Transverse colon (tissue), 4 donors: Measurements from ENCODE around the gene RNF103.

Experiments used
- POLR2A ChIP-seq: fragments of 450-650 bp; IDR thresholded peaks from one replicate; pipeline ENCODE4 v1.6.1; 2016; ENCODE audit warnings: antibody characterized with exemption, mild to moderate bottlenecking, moderate library complexity
- POLR2AphosphoS5 ChIP-seq, 3 donors: sonication (generic); formaldehyde crosslinking; IDR thresholded peaks; one replicate each; pipeline ENCODE4 v1.6.1; 2016; ENCODE audit warnings: antibody characterized with exemption in 3 of 3
- TF ChIP-seq, protein P1 (sequence below), 5 experiments: fragments of 200-600 bp in 3 of 5; fragments of 450-650 bp in 2 of 5; sonication (generic) in 3 of 5; IDR thresholded peaks; 1 replicate in 2 of 5; 2 replicates in 3 of 5; pipeline ENCODE4 v1.5.1; 2016 to 2017; ENCODE audit warnings: antibody characterized with exemption in 5 of 5, inconsistent platforms in 3 of 5, mild to moderate bottlenecking in 2 of 5, moderate library complexity in 1 of 5

DNA sequence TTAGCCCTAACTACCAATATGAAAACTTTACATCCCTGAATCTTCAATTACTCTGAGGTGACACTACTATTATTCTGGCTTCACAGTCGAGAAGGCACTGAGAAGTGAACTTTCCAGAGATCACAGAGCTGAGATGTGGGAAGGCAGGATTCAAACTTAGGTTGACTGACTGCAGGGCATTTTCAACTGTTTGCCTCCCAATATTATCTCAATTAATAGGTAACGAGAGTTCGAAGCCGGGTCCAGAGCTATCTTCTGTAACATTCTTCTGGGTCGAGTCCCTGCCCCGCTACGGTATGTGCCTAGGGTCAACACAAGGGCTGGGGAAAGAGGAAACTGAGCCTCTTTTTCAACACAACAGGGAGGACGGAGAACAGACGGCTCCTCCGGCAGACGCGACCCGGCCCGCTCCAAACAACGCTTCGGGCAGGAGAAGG lies 61.2 kb downstream of the RNF103 start:
- TF ChIP-seq, protein P1, sequence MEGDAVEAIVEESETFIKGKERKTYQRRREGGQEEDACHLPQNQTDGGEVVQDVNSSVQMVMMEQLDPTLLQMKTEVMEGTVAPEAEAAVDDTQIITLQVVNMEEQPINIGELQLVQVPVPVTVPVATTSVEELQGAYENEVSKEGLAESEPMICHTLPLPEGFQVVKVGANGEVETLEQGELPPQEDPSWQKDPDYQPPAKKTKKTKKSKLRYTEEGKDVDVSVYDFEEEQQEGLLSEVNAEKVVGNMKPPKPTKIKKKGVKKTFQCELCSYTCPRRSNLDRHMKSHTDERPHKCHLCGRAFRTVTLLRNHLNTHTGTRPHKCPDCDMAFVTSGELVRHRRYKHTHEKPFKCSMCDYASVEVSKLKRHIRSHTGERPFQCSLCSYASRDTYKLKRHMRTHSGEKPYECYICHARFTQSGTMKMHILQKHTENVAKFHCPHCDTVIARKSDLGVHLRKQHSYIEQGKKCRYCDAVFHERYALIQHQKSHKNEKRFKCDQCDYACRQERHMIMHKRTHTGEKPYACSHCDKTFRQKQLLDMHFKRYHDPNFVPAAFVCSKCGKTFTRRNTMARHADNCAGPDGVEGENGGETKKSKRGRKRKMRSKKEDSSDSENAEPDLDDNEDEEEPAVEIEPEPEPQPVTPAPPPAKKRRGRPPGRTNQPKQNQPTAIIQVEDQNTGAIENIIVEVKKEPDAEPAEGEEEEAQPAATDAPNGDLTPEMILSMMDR (IDR thresholded peaks at IDR 0.05), result no peak
- peak in 1 of 3 donors; percentile 14 for TF ChIP-seq POLR2AphosphoS5 (IDR thresholded peaks at IDR 0.05)
- TF ChIP-seq POLR2A, result no peak
